Kidney (tissue), 14 donors: ENCODE data around the gene SLC20A1. TPM values are rescaled to one million over a fixed set of nuclear protein-coding genes. Genes with fewer than 3 reads are reported as not detected.

Experiments used
- DNase-seq, 5 donors: peaks; one replicate each; pipeline ENCODE4 v3.0.0-alpha.2; 2013 to 2020
- FAIRE-seq: peaks from 2 replicates; lab custom pipeline; 2012; peaks lifted over from hg19 to GRCh38; lab: Jason Lieb, UNC
- H3K27ac ChIP-seq, 2 donors: one replicate each; pipeline ENCODE4 v1.7.0; 2013; ENCODE audit warnings: low read depth in 2 of 2, low read length in 2 of 2, inconsistent platforms in 1 of 2
- H3K27me3 ChIP-seq: one replicate; pipeline ENCODE4 v1.7.1; 2013; ENCODE audit warnings: low read length, inconsistent platforms; ENCODE audit not compliant: control insufficient read depth, insufficient read depth
- H3K36me3 ChIP-seq, 3 donors: one replicate each; pipeline versions ENCODE4 v1.7.0 to v1.7.1; 2013; ENCODE audit warnings: low read length in 3 of 3, control low read depth in 1 of 3, inconsistent platforms in 1 of 3; ENCODE audit not compliant: insufficient read depth in 3 of 3, control insufficient read depth in 2 of 3
- H3K4me1 ChIP-seq, 3 donors: one replicate each; pipeline versions ENCODE4 v1.7.0 to v1.7.1; 2013; ENCODE audit warnings: low read length in 3 of 3, inconsistent platforms in 1 of 3, low read depth in 1 of 3; ENCODE audit not compliant: control insufficient read depth in 2 of 3, insufficient read depth in 2 of 3
- H3K4me3 ChIP-seq, 3 donors: one replicate each; pipeline versions ENCODE4 v1.7.0 to v1.8.1; 2013; ENCODE audit warnings: low read length in 3 of 3, control low read depth in 1 of 3, inconsistent platforms in 1 of 3
- H3K9ac ChIP-seq, 3 donors: one replicate each; pipeline versions ENCODE4 v1.7.0 to v1.7.1; 2013; ENCODE audit warnings: low read length in 3 of 3, control low read depth in 1 of 3, inconsistent platforms in 1 of 3
- H3K9me3 ChIP-seq, 3 donors: one replicate each; pipeline versions ENCODE4 v1.7.0 to v1.7.1; 2013; ENCODE audit warnings: low read length in 3 of 3, control low read depth in 1 of 3, inconsistent platforms in 1 of 3; ENCODE audit not compliant: control insufficient read depth in 2 of 3, insufficient read depth in 1 of 3
- intact Hi-C: fragments of 100-400 bp; cut with DNase I; formaldehyde crosslinking; loops from one replicate; pipeline ENCODE4 v1.11.1; 2022
- polyA plus RNA-seq: library from polyadenylated mRNA; stranded (reverse); fragments of 350-450 nt; fragmentation: Illumina TruSeq; extraction: RNeasy Lipid Tissue Mini Kit (QIAGEN cat#74804); gene quantifications from one replicate; pipeline ENCODE4 v1.2.3, GENCODE V29; 2014; ENCODE audit warnings: low read depth, low replicate concordance; ENCODE audit not compliant: insufficient read depth
- total RNA-seq: library from RNA; stranded (reverse); fragmentation: NEBNext Ultra II Directional; extraction: Animal tissue kit (Norgen Biotek cat#: 25700); gene quantifications from one replicate; pipeline ENCODE4 v1.2.1, GENCODE V29; 2021
- TF ChIP-seq, protein P1 (sequence below): IDR thresholded peaks from 3 replicates; pipeline ENCODE4 v1.5.1; 2012; ENCODE audit warnings: mild to moderate bottlenecking, moderate library complexity, borderline replicate concordance; ENCODE audit not compliant: insufficient read depth; ENCODE audit errors: extremely low read depth
- donor health status: control.
- donor health status: control.
- donor health status: control.
- donor health status: control.
- donor health status: control.
- donor health status: DM: yes; HTN: yes; CAD: no.
- donor health status: Normal renal cell carcinoma (clear cell type).

SLC20A1 gene
- total and polyA plus RNA-seq, 2 donors from 2014 or later: 10.4 to 46.2 TPM

DNA sequence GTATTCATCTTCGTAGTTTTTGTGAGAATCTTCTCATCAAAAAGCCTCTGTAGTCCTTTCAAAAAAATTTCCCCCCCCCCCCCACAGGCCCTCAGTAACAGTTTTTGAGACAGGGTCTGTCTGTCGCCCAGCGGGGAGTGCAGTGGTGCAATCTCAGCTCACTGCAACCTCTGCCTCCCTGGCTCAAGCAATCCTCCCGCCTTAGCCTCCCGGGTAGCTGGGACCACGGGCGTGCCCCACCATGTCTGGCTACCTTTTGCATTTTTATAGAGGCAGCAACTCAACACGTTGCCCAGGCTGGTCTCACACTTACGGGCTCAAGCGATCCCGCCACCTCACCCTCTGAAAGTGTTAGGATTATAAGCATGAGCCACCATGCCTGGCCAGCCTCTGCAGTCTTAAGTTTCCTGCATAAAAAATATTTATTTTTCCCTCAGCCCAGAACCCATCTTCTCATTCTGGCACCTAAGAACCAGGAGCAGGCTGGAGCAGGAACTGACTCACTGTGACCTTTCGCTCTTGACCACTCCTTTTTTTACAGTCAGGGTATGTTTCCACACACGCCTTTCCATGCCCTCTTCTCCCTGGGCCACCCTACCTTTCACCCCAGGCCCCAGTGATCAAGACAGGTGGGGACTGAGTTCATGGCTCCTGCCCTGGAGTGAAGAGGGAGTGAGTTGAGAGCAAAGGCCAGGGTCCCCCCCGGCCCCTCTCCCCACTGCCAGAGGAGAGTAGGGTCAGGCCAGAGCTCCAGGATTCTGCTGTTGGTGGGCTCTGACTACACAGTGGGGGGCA, 42.5 kb downstream of the SLC20A1 start:
- Histone ChIP-seq H3K9me3 (no peaks in the 10 kb centered on the region), H3K4me3 (no peak overlapping the region), H3K4me1 (peaks cover 0 to 7% (median 0%) of the 10 kb centered on the region in 3 donors), H3K36me3 (no peaks in the 10 kb centered on the region), H3K9ac (no peak overlapping the region), H3K27ac (no peak overlapping the region), H3K27me3 (no peaks in the 10 kb centered on the region)
- FAIRE-seq (no peak), DNase-seq (no peak)
- intact Hi-C loops: no loop called here
- TF ChIP-seq, protein P1, sequence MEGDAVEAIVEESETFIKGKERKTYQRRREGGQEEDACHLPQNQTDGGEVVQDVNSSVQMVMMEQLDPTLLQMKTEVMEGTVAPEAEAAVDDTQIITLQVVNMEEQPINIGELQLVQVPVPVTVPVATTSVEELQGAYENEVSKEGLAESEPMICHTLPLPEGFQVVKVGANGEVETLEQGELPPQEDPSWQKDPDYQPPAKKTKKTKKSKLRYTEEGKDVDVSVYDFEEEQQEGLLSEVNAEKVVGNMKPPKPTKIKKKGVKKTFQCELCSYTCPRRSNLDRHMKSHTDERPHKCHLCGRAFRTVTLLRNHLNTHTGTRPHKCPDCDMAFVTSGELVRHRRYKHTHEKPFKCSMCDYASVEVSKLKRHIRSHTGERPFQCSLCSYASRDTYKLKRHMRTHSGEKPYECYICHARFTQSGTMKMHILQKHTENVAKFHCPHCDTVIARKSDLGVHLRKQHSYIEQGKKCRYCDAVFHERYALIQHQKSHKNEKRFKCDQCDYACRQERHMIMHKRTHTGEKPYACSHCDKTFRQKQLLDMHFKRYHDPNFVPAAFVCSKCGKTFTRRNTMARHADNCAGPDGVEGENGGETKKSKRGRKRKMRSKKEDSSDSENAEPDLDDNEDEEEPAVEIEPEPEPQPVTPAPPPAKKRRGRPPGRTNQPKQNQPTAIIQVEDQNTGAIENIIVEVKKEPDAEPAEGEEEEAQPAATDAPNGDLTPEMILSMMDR: no peak

DNA sequence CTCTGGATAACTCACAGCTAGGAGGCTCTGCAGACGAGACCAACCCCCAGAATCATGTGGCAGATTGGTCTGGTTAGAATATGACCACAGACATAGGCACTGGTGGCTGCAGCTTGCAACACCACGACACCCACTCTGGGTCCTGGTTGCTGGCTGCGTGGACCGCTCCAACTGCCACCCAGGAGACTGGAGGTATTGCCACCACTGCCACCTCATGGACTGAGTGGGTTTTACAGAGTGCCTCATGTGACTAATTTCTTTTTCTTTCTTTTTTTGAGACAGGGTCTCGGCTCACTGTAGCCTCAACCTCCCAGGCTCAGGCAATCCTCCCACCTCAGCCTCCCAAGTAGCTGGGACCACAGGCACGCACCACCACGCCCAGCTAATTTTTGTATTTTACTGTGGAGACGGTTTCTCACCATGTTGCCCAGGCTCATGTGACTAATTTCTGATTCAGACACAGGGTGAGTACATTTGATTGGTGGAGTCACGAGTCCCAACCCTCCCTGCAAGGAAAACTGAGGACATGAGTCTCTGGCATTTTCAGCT, 45.2 kb downstream of the SLC20A1 start:
- DNase-seq: peak in 3 of 5 donors; percentile 33 to 82 (median 46)
- H3K4me3 ChIP-seq: peak overlapping the region in 2 of 3 donors; percentile 6 to 16
- H3K9me3 ChIP-seq: no peaks in the 10 kb centered on the region
- H3K27ac ChIP-seq: no peak overlapping the region
- H3K27me3 ChIP-seq: no peaks in the 10 kb centered on the region
- H3K9ac ChIP-seq: no peak overlapping the region
- no peak for FAIRE-seq
- H3K36me3 ChIP-seq: no peaks in the 10 kb centered on the region
- peaks cover 0 to 7% (median 0%) of the 10 kb centered on the region in 3 donors for H3K4me1 ChIP-seq
- intact Hi-C loops: no loop called here
- TF ChIP-seq, protein P1: peak; percentile 74

DNA sequence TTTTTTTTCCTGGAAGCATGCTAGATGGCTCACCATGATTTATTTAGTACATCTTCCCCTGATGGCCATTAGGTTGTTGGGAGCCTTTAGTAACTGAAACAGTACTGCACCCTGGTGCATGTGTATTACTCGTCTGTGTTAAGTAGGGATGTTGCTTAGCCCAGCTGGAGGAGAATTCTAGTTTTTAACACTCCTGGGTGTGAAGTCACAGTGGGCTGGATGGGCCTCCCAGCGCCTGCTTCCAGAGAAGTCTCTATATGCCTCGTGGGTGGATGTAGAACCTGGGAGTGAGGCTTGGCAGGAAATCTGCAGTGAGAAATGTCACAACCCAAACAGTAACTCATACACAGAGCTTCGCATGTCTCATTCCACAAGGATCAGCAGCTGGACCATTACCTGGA, 46.1 kb downstream of the SLC20A1 start:
- TF ChIP-seq, protein P1: no peak
- Histone ChIP-seq H3K36me3 (no peaks in the 10 kb centered on the region), H3K9me3 (no peaks in the 10 kb centered on the region), H3K4me3 (no peak overlapping the region), H3K9ac (no peak overlapping the region), H3K27ac (peak overlapping the region in 1 of 2 donors; percentile 27), H3K27me3 (no peaks in the 10 kb centered on the region), H3K4me1 (peaks cover 0 to 7% (median 0%) of the 10 kb centered on the region in 3 donors)
- intact Hi-C loops: no loop called here
- DNase-seq (no peak), FAIRE-seq (no peak)
